IMR-90 (cell line): ENCODE results near the gene PRORP. TPM values are rescaled to one million over a fixed set of nuclear protein-coding genes. Genes with fewer than 3 reads are reported as not detected.

ENCODE experiments used
- ATAC-seq: fragments of 200-7000 bp; cut with Tn5 transposase; 2 replicates; pipeline ENCODE4 v1.9.1; 2020; ENCODE audit warnings: low read depth, mild to moderate bottlenecking, moderate library complexity
- BruUV-seq: library from RNA; stranded (reverse); fragments of 400-500 nt; replicated peaks from 2 replicates; lab custom pipeline; 2021; lab: Mats Ljungman, UMichigan
- CTCF ChIA-PET: fragments of 300-600 bp; formaldehyde crosslinking; extraction: SDS; loops from one replicate; lab custom pipeline; 2021; ENCODE audit warnings: antibody characterized with exemption; lab: Yijun Ruan, JAX
- POLR2A ChIA-PET: fragments of 300-600 bp; sonication (Branson Sonifier 250); formaldehyde crosslinking; loops from one replicate; lab custom pipeline; 2022; ENCODE audit warnings: antibody characterized with exemption; ENCODE audit not compliant: unreplicated experiment; lab: Charles Lee
- DNase-seq: peaks from one replicate; pipeline ENCODE4 v3.0.0; 2013
- H2AFZ ChIP-seq: replicated peaks from 2 replicates; pipeline ENCODE3; 2013; ENCODE audit warnings: low read length, mild to moderate bottlenecking; ENCODE audit not compliant: poor library complexity
- H2AK5ac ChIP-seq: 2 replicates; pipeline ENCODE4 v1.6.1; 2013; ENCODE audit warnings: low read depth, low read length, inconsistent platforms
- H2AK9ac ChIP-seq: replicated peaks from 2 replicates; pipeline ENCODE3; 2013; ENCODE audit warnings: mild to moderate bottlenecking, low read depth, low read length, moderate library complexity; ENCODE audit not compliant: poor library complexity
- H2BK120ac ChIP-seq: 2 replicates; pipeline ENCODE4 v1.6.1; 2013; ENCODE audit warnings: low read depth, low read length, inconsistent platforms
- H2BK15ac ChIP-seq: 3 replicates; pipeline ENCODE4 v1.6.1; 2013; ENCODE audit warnings: low read depth, low read length, inconsistent platforms
- H2BK20ac ChIP-seq: 2 replicates; pipeline ENCODE4 v1.6.1; 2013; ENCODE audit warnings: low read depth, mild to moderate bottlenecking, inconsistent platforms, low read length, moderate library complexity
- H2BK5ac ChIP-seq: 2 replicates; pipeline ENCODE4 v1.6.1; 2013; ENCODE audit warnings: mild to moderate bottlenecking, low read depth, low read length, inconsistent platforms; ENCODE audit not compliant: poor library complexity, severe bottlenecking
- H3K14ac ChIP-seq: replicated peaks from 2 replicates; pipeline ENCODE4 v1.6.1; 2013; ENCODE audit warnings: low read depth, low read length, inconsistent platforms
- H3K18ac ChIP-seq: 2 replicates; pipeline ENCODE4 v1.6.1; 2013; ENCODE audit warnings: low read depth, low read length, control low read depth
- H3K23ac ChIP-seq: 2 replicates; pipeline ENCODE4 v1.6.1; 2013; ENCODE audit warnings: low read depth, low read length, inconsistent platforms
- H3K27ac ChIP-seq: 2 replicates; pipeline ENCODE4 v1.5.1; 2013; ENCODE audit warnings: mild to moderate bottlenecking, control low read depth, low read length; ENCODE audit not compliant: insufficient read depth
- H3K27me3 ChIP-seq: 2 replicates; pipeline ENCODE4 v1.6.1; 2013; ENCODE audit warnings: low read length; ENCODE audit not compliant: control insufficient read depth, insufficient read depth
- H3K36me3 ChIP-seq: 2 replicates; pipeline ENCODE4 v1.6.1; 2013; ENCODE audit warnings: low read length, mixed read lengths; ENCODE audit not compliant: control insufficient read depth, insufficient read depth
- H3K4ac ChIP-seq: 2 replicates; pipeline ENCODE4 v1.6.1; 2013; ENCODE audit warnings: low read depth, low read length, inconsistent platforms
- H3K4me1 ChIP-seq: 2 replicates; pipeline ENCODE4 v1.6.1; 2013; ENCODE audit warnings: low read length, mixed read lengths; ENCODE audit not compliant: control insufficient read depth, insufficient read depth
- H3K4me2 ChIP-seq: 2 replicates; pipeline ENCODE4 v1.6.1; 2013; ENCODE audit warnings: low read depth, mild to moderate bottlenecking, control low read depth, low read length, moderate library complexity
- H3K4me3 ChIP-seq: 2 replicates; pipeline ENCODE4 v1.5.1; 2013; ENCODE audit warnings: low read depth, mild to moderate bottlenecking, control low read depth, low read length, moderate library complexity; ENCODE audit not compliant: insufficient read depth
- H3K56ac ChIP-seq: 2 replicates; pipeline ENCODE4 v1.6.1; 2013; ENCODE audit warnings: low read length, inconsistent platforms; ENCODE audit not compliant: insufficient read depth; ENCODE audit errors: extremely low read depth
- H3K79me1 ChIP-seq, 2 experiments: 2 replicates each; pipeline ENCODE4 v1.6.1; 2013; ENCODE audit warnings: low read length in 2 of 2, inconsistent platforms in 1 of 2, low read depth in 1 of 2
- H3K9ac ChIP-seq: 2 replicates; pipeline ENCODE4 v1.6.1; 2013; ENCODE audit warnings: low read depth, low read length, control low read depth
- H3K9me1 ChIP-seq: 2 replicates; pipeline ENCODE4 v1.6.1; 2013; ENCODE audit warnings: low read length, inconsistent platforms; ENCODE audit not compliant: insufficient read depth
- H3K9me3 ChIP-seq: 2 replicates; pipeline ENCODE4 v1.6.1; 2013; ENCODE audit warnings: low read length; ENCODE audit not compliant: control insufficient read depth, insufficient read depth
- H4K20me1 ChIP-seq: 2 replicates; pipeline ENCODE4 v1.6.1; 2013; ENCODE audit warnings: low read length, inconsistent platforms; ENCODE audit not compliant: insufficient read depth
- H4K5ac ChIP-seq: 2 replicates; pipeline ENCODE4 v1.6.1; 2013; ENCODE audit warnings: mild to moderate bottlenecking, low read depth, low read length, control low read depth
- H4K8ac ChIP-seq, 2 experiments: 2 replicates each; pipeline ENCODE4 v1.6.1; 2013; ENCODE audit warnings: low read depth in 2 of 2, low read length in 2 of 2, control low read depth in 1 of 2, inconsistent platforms in 1 of 2
- H4K91ac ChIP-seq: 2 replicates; pipeline ENCODE4 v1.6.1; 2013; ENCODE audit warnings: low read depth, low read length, inconsistent platforms; ENCODE audit not compliant: insufficient read depth
- MAZ ChIP-seq: IDR thresholded peaks from 2 replicates; pipeline ENCODE4 v1.6.1; 2012; ENCODE audit warnings: low read depth, mild to moderate bottlenecking, low read length, improper control_type of control experiment, moderate library complexity, borderline replicate concordance
- MXI1 ChIP-seq: IDR thresholded peaks from 2 replicates; pipeline ENCODE4 v1.6.1; 2012; ENCODE audit warnings: low read depth, mild to moderate bottlenecking, low read length, moderate library complexity, borderline replicate concordance
- NFE2L2 ChIP-seq: fragments of 150-350 bp; IDR thresholded peaks from 2 replicates; pipeline ENCODE4 v1.6.1; 2016; ENCODE audit warnings: low read depth, mild to moderate bottlenecking, low read length
- WGBS, 2 experiments: methylation state at CpG; one replicate each; pipeline versions ENCODE4 v1.1.5 to v1.1.7; 2013; ENCODE audit warnings: missing lambda C conversion rate in 2 of 2; ENCODE audit not compliant: insufficient read length in 1 of 2; ENCODE audit errors: extremely low coverage in 2 of 2; 5-methylcytosine and 5-hydroxymethylcytosine counted together
- dilution Hi-C: fragments of 300-500 bp; cut with HindIII; formaldehyde crosslinking; loops from one replicate; pipeline ENCODE4 v1.14.3; 2018; ENCODE audit warnings: low sequenced_read_pairs; ENCODE audit not compliant: unreplicated experiment
- in situ Hi-C: fragments of 300-500 bp; cut with MboI; formaldehyde crosslinking; loops from 3 replicates; pipeline ENCODE4 v1.14.3; 2019; ENCODE audit warnings: low sequenced_read_pairs, inconsistent platforms, mixed read lengths
- intact Hi-C: fragments of 100-400 bp; cut with micrococcal nuclease; formaldehyde crosslinking; loops from 2 replicates; pipeline ENCODE4 v1.10.0; 2022
- polyA plus RNA-seq, 3 experiments: library from polyadenylated mRNA; depleted of rRNA; stranded (reverse); fragments of >200 nt; gene quantifications; 2 replicates each; pipeline ENCODE4 v1.2.3, GENCODE V29; 2012; ENCODE audit warnings: low replicate concordance in 1 of 3
- total RNA-seq: library from RNA; depleted of rRNA; stranded (reverse); fragments of >200 nt; gene quantifications from 2 replicates; pipeline ENCODE4 v1.2.3, GENCODE V29; 2012

Gene PRORP
- total and polyA plus RNA-seq, 2 of the 4 experiments (the other 2 are of a cell fraction): 18.0 to 50.5 TPM

DNA sequence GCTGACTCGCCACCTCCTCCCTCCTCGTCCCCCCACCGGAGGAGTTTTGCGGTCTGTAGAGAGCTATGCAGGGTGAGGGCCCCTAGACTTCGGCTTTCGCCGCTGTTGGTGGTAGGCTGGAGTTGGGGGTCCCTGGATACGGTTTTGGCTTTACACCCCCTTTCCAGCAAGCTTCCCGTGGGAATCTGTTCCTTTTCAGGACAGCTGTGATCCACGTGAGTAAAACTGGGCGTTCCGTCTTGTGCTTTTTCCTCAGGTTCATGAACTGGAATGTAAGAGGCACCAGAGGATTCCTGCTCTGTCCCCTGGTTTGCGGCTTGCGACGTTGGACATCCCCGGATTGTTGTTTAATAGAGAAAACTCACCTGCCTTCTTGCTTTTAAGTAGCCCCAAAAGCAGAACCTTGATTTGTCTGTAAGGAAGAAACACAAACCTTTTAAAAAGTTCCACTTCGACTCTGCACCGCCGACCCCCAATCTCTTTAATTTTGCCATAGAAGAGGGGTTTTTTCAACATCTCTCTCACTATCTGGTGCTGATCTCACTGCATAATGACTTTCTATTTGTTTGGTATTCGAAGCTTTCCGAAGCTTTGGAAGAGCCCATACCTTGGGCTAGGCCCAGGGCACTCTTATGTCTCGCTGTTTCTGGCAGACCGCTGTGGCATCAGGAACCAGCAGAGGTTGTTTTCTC is 490 bp downstream of the PRORP start:
- 0 out of 2 replicates have a peak, but pooled peaks cover 3% of the 10 kb centered on the region for H3K9me1 ChIP-seq
- no peaks in the 10 kb centered on the region for H3K9me3 ChIP-seq
- H2AFZ ChIP-seq: peak overlapping the region; percentile 100
- peak overlapping the region; percentile 93 for H2BK5ac ChIP-seq
- peak overlapping the region; percentile 97 for H2AK9ac ChIP-seq
- peak overlapping the region; percentile 76 for H2AK5ac ChIP-seq
- TF ChIP-seq MAZ: peak; percentile 67; the same call in 1 of the 2 replicates
- no peak for TF ChIP-seq NFE2L2
- 0 out of 2 replicates have a peak, but pooled peaks have one; percentile 23 for TF ChIP-seq MXI1
- peak overlapping the region; percentile 90 to 99 for H4K8ac ChIP-seq
- in situ Hi-C loops (no loop called here), intact Hi-C loops (no loop called here), dilution Hi-C loops (no loop called here)
- TSS peak; percentile 86 for BruUV-seq
- peak overlapping the region; percentile 96 for H2BK120ac ChIP-seq
- no peaks in the 10 kb centered on the region for H4K20me1 ChIP-seq
- H2BK15ac ChIP-seq: peak overlapping the region; percentile 91; the same call in 2 of the 3 replicates
- peak overlapping the region; percentile 99 for H3K23ac ChIP-seq
- H3K4me3 ChIP-seq: peak overlapping the region; percentile 82
- H4K91ac ChIP-seq: peak overlapping the region; percentile 97
- H3K27ac ChIP-seq: peak overlapping the region; percentile 92
- H2BK20ac ChIP-seq: peak overlapping the region; percentile 66
- ATAC-seq (peak; percentile 25), DNase-seq (peak; percentile 59)
- POLR2A ChIA-PET: interaction anchor here (0.9 kb wide), 1 partner anchor 169 kb away, joined by 3 read pairs; the partner anchor contains the start of gene PSMA6
- H3K79me1 ChIP-seq: peaks cover 25 to 65% of the 10 kb centered on the region in 2 experiments
- no peaks in the 10 kb centered on the region for H3K27me3 ChIP-seq
- peak overlapping the region; percentile 85 for H3K4me2 ChIP-seq
- peak overlapping the region; percentile 100 for H3K56ac ChIP-seq
- H3K18ac ChIP-seq: peak overlapping the region; percentile 87
- H3K4ac ChIP-seq: peak overlapping the region; percentile 97
- H3K14ac ChIP-seq: peak overlapping the region; percentile 99
- peak overlapping the region; percentile 85 for H4K5ac ChIP-seq
- H3K9ac ChIP-seq: peak overlapping the region; percentile 92
- H3K36me3 ChIP-seq: peaks cover 6% of the 10 kb centered on the region
- 0% methylated on average over 2 of the region's 23 CpGs; no CpG with 5 or more reads in 1 of the 2 experiments for WGBS, 2 experiments
- H3K4me1 ChIP-seq: peaks cover 5% of the 10 kb centered on the region
- CTCF ChIA-PET: no interaction called here
